ENCODE results near the gene RAB4A. TPM values are rescaled to one million over a fixed set of nuclear protein-coding genes. Genes with fewer than 3 reads are reported as not detected.

The RAB4A gene
- total and polyA plus RNA-seq, 2 of the 8 experiments (the other 6 are each of a cell fraction or from before 2014, with no cell fraction given): 13.3 to 68.8 TPM

- H2BK20ac ChIP-seq (ENCODE audit: low read length): no peak overlapping the region
- FAIRE-seq (no peak), DNase-seq (ENCODE audit: low read depth in 1 of 2, low spot score in 2 of 2) (no peak)
- no peak overlapping the region for H2AFZ ChIP-seq (ENCODE audit: low read length)
- H3K4me2 ChIP-seq (ENCODE audit: insufficient read depth in 1 of 2, low read depth in 2 of 2, low read length in 2 of 2): no peak overlapping the region
- H3K56ac ChIP-seq (replicated peaks; ENCODE audit: insufficient read length, low read depth, low read length): no peak overlapping the region
- H3K9me3 ChIP-seq (ENCODE audit: insufficient read depth in 2 of 2, low read depth in 1 of 2, low read length in 1 of 2): no peaks in the 10 kb centered on the region
- no peak overlapping the region for H2BK15ac ChIP-seq (ENCODE audit: low read length)
- no peak overlapping the region for H2BK12ac ChIP-seq (ENCODE audit: low read depth, low read length)
- no peaks in the 10 kb centered on the region for H3K23me2 ChIP-seq (ENCODE audit: low read depth, low read length)
- no peak overlapping the region for H4K8ac ChIP-seq (ENCODE audit: extremely low read depth, insufficient read depth, low read length)
- no peak overlapping the region for H4K5ac ChIP-seq (ENCODE audit: insufficient read length, low read depth, low read length)
- H3K18ac ChIP-seq (ENCODE audit: extremely low read depth, low read length): no peak overlapping the region
- H3K36me3 ChIP-seq (ENCODE audit: control insufficient read depth in 2 of 4, insufficient read depth in 4 of 4, low read length in 3 of 4): no peaks in the 10 kb centered on the region
- no peaks in the 10 kb centered on the region for H4K20me1 ChIP-seq (replicated peaks in 1 of 2; ENCODE audit: control insufficient read depth in 1 of 2, insufficient read depth in 2 of 2, low read length in 2 of 2)
- H3K79me1 ChIP-seq (ENCODE audit: low read depth, low read length): no peaks in the 10 kb centered on the region
- H4K91ac ChIP-seq (replicated peaks; ENCODE audit: insufficient read length, low read length): no peak overlapping the region
- no peaks in the 10 kb centered on the region; a peak in 1 of 7 replicates for H3K27me3 ChIP-seq (replicated peaks in 1 of 4; ENCODE audit: control insufficient read depth in 3 of 4, extremely low read depth in 1 of 4, insufficient read depth in 3 of 4, low read length in 3 of 4)
- peaks cover 3 to 10% (median 7%) of the 10 kb centered on the region in 4 experiments; a peak in 4 of 7 replicates for H3K4me1 ChIP-seq (replicated peaks in 1 of 4; ENCODE audit: control insufficient read depth in 3 of 4, insufficient read depth in 4 of 4, low read length in 3 of 4)
- no peak overlapping the region for H3K4ac ChIP-seq (replicated peaks; ENCODE audit: insufficient read length, low read depth, low read length)
- WGBS, 2 experiments (ENCODE audit: extremely low coverage in 1 of 2, insufficient coverage in 1 of 2, insufficient read length in 1 of 2, insufficient replicate concordance in 2 of 2, low coverage in 1 of 2, low lambda C conversion rate in 2 of 2, missing lambda C conversion rate in 1 of 2): 91% methylated on average over 5 of the region's 5 CpGs; no CpG with 5 or more reads in 1 of the 2 experiments
- no peaks in the 10 kb centered on the region for H3K79me2 ChIP-seq (ENCODE audit: control insufficient read depth in 1 of 2, insufficient read depth in 2 of 2, low read length in 2 of 2)
- POLR2A ChIA-PET (ENCODE audit: partially characterized antibody): no interaction called here
- CTCF ChIA-PET (ENCODE audit: partially characterized antibody): interaction anchor here (1.2 to 1.3 kb wide), 2 partner anchors 515 to 586 kb away, joined by 3 to 6 read pairs; no protein-coding TSS in a partner anchor
- no peak overlapping the region for H2AK5ac ChIP-seq (ENCODE audit: low read depth, low read length)
- no peak overlapping the region for H3K4me3 ChIP-seq (ENCODE audit: extremely low read depth in 1 of 4, insufficient read depth in 2 of 4, low read depth in 3 of 4, low read length in 4 of 4)
- no peak overlapping the region for H3K14ac ChIP-seq (ENCODE audit: insufficient read length)
- no peak overlapping the region for H3K9ac ChIP-seq (replicated peaks in 1 of 4; ENCODE audit: extremely low read depth in 1 of 4, low read depth in 3 of 4, low read length in 3 of 4)
- H2BK120ac ChIP-seq (replicated peaks; ENCODE audit: low read depth, low read length): no peak overlapping the region
- H3K23ac ChIP-seq (ENCODE audit: insufficient read length): no peak overlapping the region
- H2BK5ac ChIP-seq (ENCODE audit: low read depth, low read length): no peak overlapping the region
- no peak overlapping the region for H3K27ac ChIP-seq (ENCODE audit: low read depth, low read length)
- no peak for TF ChIP-seq SUZ12 (IDR thresholded peaks at IDR 0.05; ENCODE audit: low read length)
- no peak for TF ChIP-seq CTCF (IDR thresholded peaks at IDR 0.05; ENCODE audit: control extremely low read depth in 1 of 3, insufficient read depth in 1 of 3, low read depth in 1 of 3, low read length in 3 of 3)
- no peak for TF ChIP-seq E2F6 (IDR thresholded peaks at IDR 0.05)
- no peak for TF ChIP-seq POU5F1 (IDR thresholded peaks at IDR 0.05; ENCODE audit: low read depth, low read length)
- no peak for TF ChIP-seq RXRA (IDR thresholded peaks at IDR 0.05; ENCODE audit: insufficient read depth, low read depth, low read length)
- no peak for TF ChIP-seq RBBP5 (IDR thresholded peaks at IDR 0.05; ENCODE audit: borderline replicate concordance, low read depth, low read length)
- TF ChIP-seq EGR1 (IDR thresholded peaks at IDR 0.05; ENCODE audit: borderline replicate concordance, low read depth, low read length): no peak
- TF ChIP-seq SRF (IDR thresholded peaks at IDR 0.05; ENCODE audit: low read depth, low read length): no peak
- no peak for TF ChIP-seq TAF7 (optimal IDR thresholded peaks at IDR 0.05; ENCODE audit: borderline replicate concordance, low read depth, low read length)
- TF ChIP-seq TAF1 (IDR thresholded peaks at IDR 0.05; ENCODE audit: low read depth, low read length): no peak
- no peak for TF ChIP-seq RAD21 (IDR thresholded peaks at IDR 0.05 in 1 of 2, conservative IDR thresholded peaks at IDR 0.05 in 1 of 2; ENCODE audit: low read depth in 2 of 2, low read length in 2 of 2)
These were observed 19.7 kb upstream of the RAB4A start for GRCh38 chr1:229251185-229251584.
